ENCODE results near the gene DDX54.

- TF ChIP-seq CTCF (IDR thresholded peaks at IDR 0.05) (no peak), POLR2A (IDR thresholded peaks at IDR 0.05) (no peak), POLR2AphosphoS5 (IDR thresholded peaks at IDR 0.05) (no peak)
Observed at GRCh38 chr12:113197518-113198077, 12.3 kb upstream of the DDX54 start.

All from suprapubic skin (tissue), 4 donors.